ENCODE measurements around the gene CALHM1. TPM values are rescaled to one million over a fixed set of nuclear protein-coding genes. Genes with fewer than 3 reads are reported as not detected.

Gene CALHM1
- total RNA-seq, 1 donor from 2014 or later, result not detected

DNA sequence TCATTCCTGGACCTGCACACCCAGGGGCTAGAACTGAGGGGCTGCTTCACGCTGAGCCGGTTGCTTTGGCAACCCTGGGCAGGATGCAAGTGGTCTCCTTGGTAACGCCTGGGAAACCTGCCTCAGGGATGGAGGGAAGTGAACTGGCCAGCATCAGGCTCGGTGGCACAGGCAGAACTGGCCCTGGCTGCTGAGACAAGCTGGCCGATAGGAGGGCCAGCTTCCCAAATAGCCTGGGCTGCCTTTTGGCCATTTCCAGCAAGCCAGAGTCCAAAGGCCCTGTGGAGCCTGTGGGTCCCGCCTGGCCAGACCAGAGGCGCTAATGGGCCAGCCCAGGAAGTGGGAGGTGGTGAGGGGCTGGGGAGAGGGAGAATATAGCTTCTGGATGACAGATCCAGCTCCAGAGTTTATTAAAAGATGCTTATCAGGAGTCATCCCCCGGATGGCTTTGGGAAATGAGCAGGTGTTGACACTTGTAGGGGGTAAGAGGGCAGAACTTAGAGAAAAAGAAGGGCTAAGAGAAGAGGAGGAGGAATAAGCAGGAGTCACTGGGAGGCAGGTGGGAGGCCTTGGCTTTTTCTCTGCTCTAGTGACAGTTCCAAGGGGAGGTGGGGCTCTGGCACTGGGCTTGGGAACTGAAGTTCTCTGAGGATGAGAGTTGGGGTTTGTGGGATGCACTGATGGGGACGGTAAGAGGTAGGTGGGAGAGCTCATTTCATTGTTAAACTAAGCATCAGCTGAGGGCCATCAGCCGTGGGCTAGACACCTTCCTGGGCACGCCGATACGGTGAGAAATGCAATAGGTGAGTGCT lies 44.4 kb upstream of the CALHM1 start:
- no peak overlapping the region for H3K4me3 ChIP-seq
- DNase-seq, result peak; percentile 26
- H3K36me3 ChIP-seq, result no peaks in the 10 kb centered on the region
- intact Hi-C loops (cut with DNase I), result no loop called here
- H3K27ac ChIP-seq, result no peak overlapping the region
- H3K4me1 ChIP-seq, result no peaks in the 10 kb centered on the region
- no peaks in the 10 kb centered on the region for H3K9me3 ChIP-seq
- H3K27me3 ChIP-seq, result no peaks in the 10 kb centered on the region
- ATAC-seq, result no peak
- TF ChIP-seq, protein P1, sequence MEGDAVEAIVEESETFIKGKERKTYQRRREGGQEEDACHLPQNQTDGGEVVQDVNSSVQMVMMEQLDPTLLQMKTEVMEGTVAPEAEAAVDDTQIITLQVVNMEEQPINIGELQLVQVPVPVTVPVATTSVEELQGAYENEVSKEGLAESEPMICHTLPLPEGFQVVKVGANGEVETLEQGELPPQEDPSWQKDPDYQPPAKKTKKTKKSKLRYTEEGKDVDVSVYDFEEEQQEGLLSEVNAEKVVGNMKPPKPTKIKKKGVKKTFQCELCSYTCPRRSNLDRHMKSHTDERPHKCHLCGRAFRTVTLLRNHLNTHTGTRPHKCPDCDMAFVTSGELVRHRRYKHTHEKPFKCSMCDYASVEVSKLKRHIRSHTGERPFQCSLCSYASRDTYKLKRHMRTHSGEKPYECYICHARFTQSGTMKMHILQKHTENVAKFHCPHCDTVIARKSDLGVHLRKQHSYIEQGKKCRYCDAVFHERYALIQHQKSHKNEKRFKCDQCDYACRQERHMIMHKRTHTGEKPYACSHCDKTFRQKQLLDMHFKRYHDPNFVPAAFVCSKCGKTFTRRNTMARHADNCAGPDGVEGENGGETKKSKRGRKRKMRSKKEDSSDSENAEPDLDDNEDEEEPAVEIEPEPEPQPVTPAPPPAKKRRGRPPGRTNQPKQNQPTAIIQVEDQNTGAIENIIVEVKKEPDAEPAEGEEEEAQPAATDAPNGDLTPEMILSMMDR (IDR thresholded peaks at IDR 0.05), result no peak

DNA sequence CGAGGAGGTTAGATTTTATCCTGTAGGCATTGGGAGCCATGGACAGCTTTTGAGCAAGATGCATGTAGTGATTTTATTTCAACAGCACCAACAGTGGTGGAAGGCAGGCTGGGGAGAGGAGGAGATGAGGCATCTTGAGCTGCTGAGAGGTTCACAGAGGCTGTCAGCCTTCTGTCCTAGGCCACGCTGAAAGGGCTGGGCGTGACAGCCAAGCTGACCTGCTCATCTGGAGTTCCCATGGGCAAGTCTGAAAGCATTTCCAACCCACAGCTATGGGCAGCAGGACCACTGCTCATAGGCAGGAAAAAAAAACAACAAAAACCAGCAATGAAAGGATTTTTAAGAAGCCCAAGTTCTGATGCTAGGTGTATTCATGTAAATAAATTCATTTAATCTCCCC lies 42.5 kb upstream of the CALHM1 start:
- Histone ChIP-seq H3K4me1 (no peaks in the 10 kb centered on the region), H3K27ac (no peak overlapping the region), H3K27me3 (no peaks in the 10 kb centered on the region), H3K4me3 (no peak overlapping the region), H3K9me3 (no peaks in the 10 kb centered on the region), H3K36me3 (no peaks in the 10 kb centered on the region)
- ATAC-seq, result no peak
- DNase-seq, result peak; percentile 10
- TF ChIP-seq, protein P1 (IDR thresholded peaks at IDR 0.05), result no peak
- intact Hi-C loops (cut with DNase I), result no loop called here

DNA sequence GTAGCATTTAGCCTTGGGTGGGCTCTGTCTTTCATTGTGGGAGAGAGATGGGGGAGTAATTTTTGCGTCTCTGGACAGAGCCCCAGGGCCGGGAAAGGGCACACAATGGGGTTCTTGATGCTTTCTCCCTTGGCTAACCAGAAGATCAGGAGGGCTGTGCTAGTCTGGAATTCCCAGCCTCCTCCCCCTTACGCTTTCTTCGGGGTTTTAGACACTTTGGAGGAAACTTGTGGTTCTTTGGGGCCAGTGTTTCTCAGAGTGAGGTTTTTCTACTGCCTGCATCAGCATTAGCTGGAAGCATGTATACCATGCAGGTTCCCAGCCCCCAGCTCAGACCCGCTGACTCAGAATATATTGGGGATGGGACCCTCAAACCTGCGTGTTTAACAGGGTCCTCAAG lies 41.8 kb upstream of the CALHM1 start:
- intact Hi-C loops (cut with DNase I), result no loop called here
- TF ChIP-seq, protein P1 (IDR thresholded peaks at IDR 0.05), result no peak
- Histone ChIP-seq H3K4me3 (no peak overlapping the region), H3K27me3 (peaks cover 4% of the 10 kb centered on the region), H3K9me3 (no peaks in the 10 kb centered on the region), H3K27ac (no peak overlapping the region), H3K4me1 (no peaks in the 10 kb centered on the region), H3K36me3 (no peaks in the 10 kb centered on the region)
- ATAC-seq, result no peak
- DNase-seq, result no peak

DNA sequence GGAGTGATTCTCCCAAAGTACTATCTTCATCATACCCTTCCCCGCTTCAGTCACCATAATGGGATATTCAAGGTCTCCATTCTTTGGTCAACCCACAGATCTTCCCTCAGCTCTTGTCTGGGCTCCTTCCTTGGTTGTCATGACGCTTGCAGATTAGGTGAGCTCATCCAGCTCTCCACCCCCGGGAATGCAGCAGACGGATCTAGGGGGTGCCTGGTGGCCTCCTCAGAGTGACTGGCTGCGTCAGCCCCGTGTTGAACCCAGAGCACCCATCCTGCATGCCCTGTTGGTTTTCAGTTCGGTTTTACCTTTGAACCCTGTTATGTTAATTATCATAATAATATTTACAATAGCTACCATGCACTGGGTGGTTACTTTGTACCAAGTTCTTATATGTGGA lies 41.2 kb upstream of the CALHM1 start:
- TF ChIP-seq, protein P1 (IDR thresholded peaks at IDR 0.05), result no peak
- ATAC-seq, result no peak
- Histone ChIP-seq H3K4me1 (no peaks in the 10 kb centered on the region), H3K27me3 (peaks cover 10% of the 10 kb centered on the region), H3K36me3 (no peaks in the 10 kb centered on the region), H3K27ac (no peak overlapping the region), H3K9me3 (no peaks in the 10 kb centered on the region), H3K4me3 (no peak overlapping the region)
- intact Hi-C loops (cut with DNase I), result no loop called here
- DNase-seq, result no peak

DNA sequence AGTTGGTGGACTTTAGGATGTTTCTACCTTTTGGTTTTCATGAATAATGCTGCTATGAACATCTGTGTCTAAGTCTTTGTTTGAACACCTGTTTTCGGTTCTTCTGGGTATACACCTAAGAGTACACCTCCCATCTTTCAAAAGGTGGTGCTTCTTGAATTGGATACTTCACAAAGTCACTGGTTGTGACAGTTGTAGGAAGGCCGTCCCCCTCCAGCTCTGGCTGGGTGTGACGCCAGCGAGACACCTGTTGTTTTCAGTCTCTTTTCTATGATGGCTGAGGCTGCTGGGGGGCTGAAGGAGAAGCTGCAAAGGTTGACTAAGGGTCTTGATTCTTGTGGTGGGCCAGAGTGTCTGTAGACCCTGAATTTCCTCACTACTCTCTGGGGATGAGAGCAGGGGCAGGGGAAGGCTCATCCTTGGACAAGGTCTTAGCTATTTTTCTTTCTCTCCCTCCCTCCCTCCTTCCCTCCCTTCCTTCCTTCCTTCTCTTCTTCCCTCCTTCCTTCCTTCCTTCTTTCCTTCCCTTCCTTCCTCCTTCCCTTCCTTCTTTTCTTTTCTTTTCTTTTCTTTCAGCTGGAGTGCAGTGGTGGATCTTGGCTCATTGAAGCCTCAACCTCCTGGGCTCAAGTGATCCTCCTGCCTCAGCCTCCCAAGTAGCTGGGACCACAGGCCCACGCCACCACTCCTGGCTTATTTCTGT lies 40.4 kb upstream of the CALHM1 start:
- Histone ChIP-seq H3K4me1 (peaks cover 5% of the 10 kb centered on the region), H3K27ac (no peak overlapping the region), H3K36me3 (no peaks in the 10 kb centered on the region), H3K4me3 (no peak overlapping the region), H3K9me3 (no peaks in the 10 kb centered on the region), H3K27me3 (peaks cover 18% of the 10 kb centered on the region)
- DNase-seq (no peak), ATAC-seq (no peak)
- TF ChIP-seq, protein P1 (IDR thresholded peaks at IDR 0.05), result no peak
- intact Hi-C loops (cut with DNase I), result no loop called here

Data from upper lobe of right lung (tissue), 1 donor.